ENCODE results near the gene CLUH. TPM values are rescaled to one million over a fixed set of nuclear protein-coding genes. Genes with fewer than 3 reads are reported as not detected.

The CLUH gene
- total RNA-seq, 1 experiment from 2014 or later = 11.4 TPM

DNA sequence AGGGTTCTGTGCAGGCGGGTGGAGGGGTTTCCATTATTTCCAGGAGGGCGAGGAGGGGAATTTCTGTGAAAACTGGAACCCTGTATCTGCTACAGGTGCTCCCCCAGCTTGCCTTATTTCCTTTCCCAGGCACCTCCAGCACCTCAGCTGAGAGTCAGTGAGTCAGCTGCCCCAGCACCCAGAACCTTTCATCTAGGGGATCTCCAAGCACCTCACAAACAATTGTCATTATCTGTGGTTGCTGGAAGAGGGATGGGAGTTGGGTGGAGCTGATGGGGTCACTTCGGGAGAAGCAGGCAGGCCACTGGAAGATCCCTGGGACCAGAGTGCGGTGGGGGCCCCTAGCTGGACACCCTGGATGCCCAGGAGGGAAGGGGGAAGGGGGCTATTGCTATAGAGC, 10.0 kb upstream of the CLUH start:
- no peak for DNase-seq (ENCODE audit: low spot score)

DNA sequence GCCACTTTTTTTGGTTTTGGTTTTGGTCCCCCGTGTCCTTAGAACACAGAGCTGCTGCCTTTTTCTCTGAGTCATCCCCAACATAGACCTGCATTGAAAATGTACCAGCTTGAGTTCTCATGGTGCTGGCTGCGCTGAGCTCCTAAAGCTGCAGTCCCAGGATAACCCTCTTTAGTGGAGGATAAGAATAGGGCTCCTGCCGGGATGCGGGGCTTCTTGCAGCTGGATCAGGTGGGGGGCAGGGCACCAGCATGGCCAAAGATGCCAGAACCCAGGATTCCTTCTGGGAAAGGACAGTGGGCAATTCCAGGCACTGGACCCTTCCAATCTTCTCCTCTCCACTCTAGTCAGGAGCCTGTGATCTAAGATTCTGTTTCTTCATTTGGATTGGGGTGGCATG, 8.3 kb upstream of the CLUH start:
- DNase-seq (ENCODE audit: low spot score) = no peak

DNA sequence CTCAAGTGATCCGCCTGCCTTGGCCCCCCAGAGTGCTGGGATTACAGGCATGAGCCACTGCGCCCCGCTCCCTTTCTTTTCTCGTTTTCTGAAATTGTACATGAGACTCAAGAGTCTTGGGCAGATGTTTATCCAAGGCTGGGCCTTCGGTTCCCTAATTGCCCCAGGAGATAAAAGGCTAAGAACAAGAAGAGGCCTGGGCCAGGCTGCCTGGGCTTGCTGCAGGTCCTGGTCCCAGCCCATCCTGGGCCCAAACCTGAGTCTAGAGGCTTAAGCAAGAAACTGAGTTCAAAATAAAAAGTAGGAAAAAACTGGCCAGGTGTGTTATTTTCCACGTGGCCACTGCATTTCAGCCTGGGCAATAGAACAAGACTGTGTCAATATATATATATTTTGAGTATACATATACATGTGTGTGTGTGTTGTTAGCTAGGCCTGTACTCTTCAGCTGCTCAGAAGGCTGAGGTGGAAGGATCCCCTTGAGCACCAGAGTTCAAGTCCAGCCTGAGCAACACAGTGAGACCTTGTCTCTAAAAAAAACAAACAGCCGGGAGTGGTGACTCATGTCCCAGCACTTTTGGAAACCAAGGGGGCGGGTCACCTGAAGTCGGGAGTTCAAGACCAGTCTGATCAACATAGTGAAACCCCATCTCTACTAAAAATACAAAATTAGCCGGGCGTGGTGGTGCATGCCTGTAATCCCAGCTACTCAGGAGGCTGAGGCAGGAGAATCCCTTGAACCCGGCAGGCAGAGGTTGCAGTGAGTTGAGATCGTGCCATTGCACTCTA, 6.8 kb upstream of the CLUH start:
- no peak for DNase-seq (ENCODE audit: low spot score)

DNA sequence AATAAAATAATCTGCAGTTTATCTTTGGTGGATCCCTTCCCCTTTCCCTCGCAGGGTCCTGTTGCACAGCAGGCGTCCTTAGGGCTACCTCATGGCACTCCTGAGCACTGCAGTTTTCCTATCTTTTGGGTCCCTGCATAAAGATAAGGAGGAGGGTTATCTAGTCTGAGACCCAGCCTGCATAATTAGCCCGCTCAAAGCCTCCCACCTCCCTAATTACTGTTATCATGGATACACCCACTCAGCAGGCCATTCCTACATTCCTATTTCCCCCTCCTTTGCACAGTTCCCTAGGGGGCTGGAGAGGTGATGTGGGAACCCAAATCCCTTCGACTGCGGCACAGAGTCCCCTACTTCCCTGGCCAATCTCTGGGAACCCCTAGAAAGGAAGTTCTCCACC, 5.1 kb upstream of the CLUH start:
- DNase-seq (ENCODE audit: low spot score) = no peak

DNA sequence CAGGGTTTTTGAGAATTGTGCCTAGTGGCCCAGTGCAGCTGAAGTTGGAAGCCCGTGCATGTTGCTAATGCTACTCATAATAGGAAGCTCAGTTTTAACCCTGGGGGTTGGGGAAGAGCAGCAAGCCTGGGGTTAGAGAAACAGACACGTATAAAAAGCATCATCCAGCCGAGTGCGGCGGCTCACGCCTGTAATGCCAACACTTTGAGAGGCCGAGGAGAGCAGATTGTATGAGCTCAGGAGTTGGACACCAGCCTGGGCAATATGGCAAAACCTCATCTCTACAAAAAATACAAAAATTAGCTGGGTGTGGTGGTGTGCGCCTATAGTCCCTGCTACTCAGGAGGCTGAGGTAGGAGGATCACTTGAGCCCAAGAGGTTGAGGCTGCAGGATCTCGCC, 2.3 kb upstream of the CLUH start:
- DNase-seq (ENCODE audit: low spot score) = no peak

DNA sequence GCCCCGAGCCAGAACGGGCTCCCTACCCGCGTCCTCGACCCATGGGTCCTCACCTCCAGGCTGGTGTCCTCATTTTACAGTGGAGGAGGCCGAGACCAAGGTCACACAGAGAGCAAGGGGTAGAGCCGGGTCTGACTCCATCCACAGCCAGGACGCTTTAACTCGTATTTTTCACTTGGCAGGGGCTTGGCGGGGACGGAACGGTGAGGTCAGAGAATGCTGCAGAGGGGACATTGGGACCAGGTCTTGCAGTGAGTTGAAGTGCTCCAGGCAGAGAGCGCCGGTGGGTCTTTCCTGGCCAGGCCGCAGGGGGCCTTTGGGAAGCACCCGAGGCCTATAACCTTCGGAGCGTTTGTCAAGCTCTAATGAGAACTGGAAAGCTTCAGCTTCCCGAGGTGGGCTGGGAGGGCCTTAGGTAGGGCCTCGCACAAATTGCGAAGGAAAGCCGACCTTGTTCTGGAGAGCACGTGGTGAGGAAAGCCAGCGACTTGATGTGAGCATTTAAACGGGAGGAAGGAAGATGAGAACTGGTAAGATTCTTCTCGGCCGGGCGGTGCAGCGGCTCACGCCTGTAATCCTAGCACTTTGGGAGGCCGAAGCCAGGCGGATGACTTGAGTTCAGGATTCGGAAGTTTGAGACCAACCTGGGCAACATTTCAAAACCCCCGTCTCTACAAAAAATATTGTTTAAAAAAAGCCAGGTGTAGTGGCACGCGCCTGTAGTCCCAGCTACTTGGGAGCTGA, 908 bp upstream of the CLUH start:
- no peak for DNase-seq (ENCODE audit: low spot score)

DNA sequence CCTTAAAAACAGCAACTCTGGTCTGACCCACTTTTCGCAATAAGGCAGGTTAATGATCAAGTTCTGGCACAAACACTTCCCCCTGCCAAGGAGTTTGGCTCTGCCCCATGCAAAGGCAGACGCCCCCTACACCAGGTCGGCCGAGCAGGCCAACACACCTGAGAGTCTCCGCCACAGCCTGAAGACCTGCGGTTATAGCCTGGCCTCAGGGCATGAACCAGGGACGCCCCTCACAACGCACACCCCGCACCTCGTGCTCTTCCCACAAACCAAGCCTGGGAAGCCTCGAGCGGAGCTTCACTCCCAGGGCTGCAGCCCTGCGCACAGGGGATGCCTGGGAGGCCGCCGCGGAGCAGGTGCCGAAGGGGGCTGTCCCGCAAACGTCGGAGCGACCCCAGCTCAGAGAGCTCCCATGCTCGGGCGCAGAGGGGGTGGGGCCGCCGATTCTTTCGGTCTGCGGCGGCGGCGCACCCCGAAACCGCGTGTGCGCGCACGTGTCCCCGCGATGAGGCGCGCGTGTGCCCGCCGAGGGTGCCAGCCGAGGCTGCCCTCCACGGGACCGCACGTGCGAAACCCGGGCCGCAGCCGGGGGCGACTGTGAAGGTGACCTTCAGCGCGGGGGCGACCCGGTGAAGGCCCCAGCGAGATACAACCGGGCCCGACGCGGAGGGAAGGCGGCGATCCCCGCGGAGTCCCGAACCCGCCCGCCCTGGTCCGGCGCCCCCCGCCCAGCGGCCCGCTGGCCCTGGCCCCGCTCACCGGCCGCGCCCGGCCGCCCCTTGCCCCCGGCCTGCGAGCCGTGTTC, 559 bp downstream of the CLUH start:
- DNase-seq (ENCODE audit: low spot score) = no peak

DNA sequence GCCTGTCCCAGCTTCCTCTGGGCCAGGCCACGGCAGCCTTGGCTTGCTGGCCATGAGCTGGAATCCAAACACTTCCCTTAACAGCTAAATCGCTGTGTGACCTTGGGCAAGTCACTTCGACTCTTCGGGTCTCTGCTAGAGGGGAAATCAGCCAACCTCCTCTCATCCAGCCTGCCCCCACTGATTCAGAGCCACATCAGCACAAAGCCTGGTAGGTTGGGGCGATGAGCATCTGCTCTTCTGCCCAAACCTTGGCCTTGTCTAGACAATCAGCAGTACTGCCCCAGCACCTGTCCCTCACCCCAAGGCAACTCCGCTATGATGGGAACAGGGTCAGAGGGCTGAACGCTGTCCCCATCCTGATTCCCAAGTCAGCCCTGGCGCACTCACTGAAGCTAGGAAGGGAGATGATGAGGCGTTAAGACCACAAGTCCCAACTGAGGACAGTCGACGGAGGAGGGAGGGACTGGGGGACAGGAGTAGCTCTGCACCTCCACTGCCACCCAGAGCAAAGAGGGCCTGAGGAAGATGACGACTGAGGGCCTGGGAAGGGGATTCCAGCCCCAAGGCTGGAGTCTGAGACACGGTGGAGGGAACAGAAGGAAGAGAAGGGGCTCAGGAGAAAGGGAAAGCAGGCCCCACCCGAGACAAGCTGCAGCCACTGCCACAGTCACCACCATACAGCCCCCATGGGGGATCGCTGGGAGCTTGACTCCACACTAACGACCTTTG, 1.3 kb downstream of the CLUH start:
- DNase-seq (ENCODE audit: low spot score) = no peak

DNA sequence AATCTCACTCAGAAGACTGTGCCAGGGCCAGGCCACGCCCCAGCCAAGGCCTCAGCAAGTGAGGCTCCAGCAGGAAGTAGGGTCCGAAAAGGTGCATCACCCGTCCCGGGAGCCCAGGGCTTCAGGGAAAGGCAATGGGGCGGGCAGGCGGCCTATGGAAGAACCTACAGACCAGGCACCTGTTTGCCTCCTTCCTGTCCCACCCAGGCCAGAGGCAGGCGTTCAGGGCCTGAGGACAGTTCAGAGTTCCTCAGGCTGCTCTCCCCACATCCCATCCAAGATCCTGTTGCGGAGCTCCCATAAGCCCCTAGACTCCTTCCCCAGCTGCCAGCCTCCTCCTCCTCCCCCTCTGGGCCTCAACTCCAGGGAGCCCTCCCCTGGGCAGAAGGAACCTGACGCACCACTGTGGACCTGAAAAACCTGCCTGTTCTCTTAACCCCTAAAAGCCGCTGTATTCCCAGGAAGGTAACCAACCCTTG, 2.3 kb downstream of the CLUH start:
- no peak for DNase-seq (ENCODE audit: low spot score)

DNA sequence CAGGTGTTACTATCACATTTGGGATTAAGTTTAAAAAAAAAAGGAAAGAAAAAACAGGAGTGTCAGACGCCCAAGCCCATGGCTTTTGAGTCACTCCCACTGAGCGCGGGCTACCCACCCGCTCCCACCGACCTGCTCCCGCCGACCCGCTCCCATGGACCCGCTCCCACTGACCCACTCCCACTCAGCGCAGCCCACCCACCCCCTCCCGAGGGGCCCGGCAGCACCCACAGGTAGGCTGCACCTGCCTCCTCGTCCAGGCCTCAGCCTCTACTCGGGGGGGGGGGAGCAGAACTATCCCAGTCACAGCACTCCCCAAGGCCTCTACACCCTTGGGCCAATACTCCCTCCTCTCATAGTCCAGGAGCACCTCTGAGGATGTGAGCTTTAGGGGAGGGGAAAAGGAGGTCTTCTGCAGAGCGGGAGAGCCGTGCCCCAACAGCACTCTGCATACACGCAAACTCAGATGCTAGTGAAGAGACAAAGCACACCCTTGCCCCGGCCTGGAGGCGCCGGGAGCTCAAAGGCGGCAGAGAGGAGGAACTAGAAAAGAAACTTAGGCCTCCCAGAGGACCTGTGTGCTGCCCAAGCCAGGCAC, 2.9 kb downstream of the CLUH start:
- DNase-seq (ENCODE audit: low spot score) = no peak

DNA sequence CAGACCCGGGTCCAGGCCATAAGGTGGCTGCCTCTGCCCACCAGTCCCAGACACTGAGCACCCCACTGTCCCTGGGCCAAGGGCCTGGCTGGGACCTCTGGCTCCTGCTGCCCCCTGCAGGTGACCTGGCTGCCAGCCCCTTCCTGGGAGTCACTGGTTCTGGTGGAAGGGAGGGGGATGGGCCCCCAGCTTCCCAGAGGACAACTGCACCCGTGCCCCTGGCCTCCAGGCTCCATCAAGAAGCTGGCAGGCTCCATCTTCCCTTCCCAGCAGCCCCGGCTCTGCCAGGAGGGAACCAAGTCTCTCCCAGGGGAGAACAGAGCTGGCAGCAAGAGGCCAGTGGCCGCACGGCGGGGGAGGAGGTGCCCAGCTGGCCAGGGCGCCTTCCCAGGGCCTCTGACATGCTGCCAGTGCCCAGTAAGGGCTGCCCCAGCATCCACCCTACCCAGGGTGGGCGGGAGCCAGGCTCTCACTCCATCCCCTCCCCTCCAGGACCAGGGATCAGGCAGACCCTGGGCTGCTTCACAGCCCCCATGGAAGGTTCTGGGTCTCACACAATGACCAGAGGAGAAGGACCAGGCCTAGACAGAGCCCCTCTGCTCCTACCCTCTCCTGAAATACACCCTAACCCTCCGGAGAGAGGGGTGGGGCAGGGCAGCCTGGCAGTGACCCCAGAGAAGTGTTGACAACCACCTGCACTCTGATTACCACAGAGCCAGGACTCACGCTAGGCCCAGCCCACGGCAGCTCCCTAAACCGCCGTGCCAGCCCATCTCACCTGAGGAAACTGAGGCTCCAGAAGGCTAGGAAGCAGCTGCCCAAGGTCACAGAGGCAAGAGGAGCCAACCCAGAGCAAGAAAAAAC, 3.6 kb downstream of the CLUH start:
- DNase-seq (ENCODE audit: low spot score) = no peak

DNA sequence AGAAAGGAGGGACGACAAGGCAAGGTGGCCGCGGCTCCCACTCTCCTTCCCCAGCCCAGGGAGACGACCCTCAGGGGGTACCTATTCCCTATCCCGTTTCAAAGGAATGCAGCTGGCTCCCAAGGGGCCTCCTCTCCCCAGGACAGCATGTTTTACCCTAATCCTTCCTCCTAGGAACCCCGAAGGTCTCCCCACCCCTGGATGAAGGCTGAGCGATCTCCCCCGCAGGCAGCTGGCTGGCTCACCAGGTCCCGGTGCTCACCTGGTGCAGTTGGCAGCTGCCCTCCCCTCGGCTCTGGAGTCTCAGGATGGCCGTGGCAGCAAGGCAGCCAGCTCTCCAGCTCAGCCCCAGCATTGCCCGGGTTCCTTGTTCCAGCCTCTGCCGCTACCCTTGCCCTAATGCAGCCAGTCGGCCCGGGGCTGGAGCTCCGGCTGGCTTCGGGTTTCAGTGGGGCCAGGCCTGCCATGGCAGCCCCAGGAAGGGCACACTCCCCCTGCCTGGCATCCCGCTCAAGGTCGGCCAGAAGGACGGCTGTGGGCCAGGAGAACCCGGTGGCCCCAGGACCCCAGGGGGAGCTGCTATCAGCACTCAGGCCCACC, 4.6 kb downstream of the CLUH start:
- no peak for DNase-seq (ENCODE audit: low spot score)

DNA sequence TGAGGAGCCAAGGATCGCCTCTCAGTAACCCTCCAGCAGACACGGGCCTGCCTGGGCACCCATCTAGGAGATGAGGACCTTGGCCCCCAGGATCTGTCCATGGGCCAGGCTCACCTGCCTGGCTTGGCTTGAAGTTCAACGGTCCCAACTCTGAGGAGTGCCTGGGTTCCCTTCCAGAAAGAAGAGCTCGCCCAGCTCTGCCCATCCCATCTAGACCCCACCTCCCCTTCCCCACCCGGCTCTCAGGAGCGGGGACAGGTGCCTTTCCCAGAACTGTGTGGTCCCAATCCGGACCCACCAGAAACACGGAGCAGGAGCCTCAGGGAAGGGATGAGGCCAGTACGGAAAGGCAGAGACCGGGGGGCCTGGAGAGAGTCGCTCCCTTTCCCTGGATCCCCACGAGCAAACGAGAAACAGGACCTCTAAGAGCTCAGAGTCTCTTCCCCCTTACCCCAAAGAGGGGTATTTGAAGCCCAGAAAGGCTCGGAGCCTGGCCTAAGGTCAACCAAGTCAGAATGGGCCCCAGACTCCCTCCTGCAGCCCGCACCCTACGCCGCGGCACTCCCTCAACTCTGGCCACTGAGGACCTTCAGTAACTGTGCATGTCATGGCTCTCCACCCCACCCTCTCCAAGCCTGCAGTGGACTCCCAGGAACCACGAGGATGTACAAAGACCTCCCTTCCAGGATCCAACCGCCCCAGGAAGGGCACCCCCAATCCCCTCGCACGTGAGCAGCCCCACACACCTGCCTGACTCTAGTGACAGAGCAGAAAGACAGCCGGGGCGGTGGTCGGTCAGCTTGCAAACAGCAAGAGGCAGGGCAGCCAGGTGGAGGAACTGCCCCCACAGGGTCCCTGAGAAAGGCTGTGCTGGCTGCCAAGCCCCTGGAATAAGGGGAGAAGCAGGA, 5.4 kb downstream of the CLUH start:
- no peak for DNase-seq (ENCODE audit: low spot score)

DNA sequence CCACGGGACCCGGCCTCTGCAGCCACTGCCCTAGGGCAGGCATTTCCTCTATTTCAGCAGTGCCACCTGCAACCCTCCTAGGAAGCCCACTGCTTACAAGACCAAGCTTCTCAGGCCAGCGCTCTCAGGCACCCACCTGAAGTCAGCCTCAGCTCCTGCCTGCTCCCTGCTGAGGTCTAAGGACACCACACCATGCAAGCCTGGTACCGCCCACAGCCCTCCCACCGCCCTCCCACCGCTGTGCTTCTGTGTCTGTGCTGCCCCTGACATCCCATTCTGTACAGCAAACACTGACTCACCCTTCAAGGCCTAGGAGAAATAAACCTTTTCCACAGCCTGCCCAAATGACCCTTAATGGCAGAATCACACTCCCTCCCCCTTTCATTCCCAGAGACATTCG, 6.3 kb downstream of the CLUH start:
- DNase-seq (ENCODE audit: low spot score) = no peak

DNA sequence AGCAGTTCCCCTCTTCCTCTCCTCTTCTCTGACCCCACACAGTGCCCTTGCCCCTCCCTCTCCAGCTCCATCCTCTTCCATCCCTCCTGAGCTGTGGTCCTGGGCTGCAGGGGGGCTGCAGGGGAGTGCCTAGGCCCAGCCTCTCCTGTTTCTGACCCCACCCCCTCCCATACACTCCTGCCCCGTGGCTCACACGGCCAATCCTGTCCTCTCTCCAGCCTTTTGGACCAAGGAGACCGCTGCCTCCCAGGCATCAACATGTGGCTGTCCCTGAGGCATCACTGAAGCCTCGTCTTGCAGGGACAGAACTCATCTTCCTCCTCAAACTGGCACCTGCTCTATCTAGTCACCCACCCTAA, 6.7 kb downstream of the CLUH start:
- no peak for DNase-seq (ENCODE audit: low spot score)

DNA sequence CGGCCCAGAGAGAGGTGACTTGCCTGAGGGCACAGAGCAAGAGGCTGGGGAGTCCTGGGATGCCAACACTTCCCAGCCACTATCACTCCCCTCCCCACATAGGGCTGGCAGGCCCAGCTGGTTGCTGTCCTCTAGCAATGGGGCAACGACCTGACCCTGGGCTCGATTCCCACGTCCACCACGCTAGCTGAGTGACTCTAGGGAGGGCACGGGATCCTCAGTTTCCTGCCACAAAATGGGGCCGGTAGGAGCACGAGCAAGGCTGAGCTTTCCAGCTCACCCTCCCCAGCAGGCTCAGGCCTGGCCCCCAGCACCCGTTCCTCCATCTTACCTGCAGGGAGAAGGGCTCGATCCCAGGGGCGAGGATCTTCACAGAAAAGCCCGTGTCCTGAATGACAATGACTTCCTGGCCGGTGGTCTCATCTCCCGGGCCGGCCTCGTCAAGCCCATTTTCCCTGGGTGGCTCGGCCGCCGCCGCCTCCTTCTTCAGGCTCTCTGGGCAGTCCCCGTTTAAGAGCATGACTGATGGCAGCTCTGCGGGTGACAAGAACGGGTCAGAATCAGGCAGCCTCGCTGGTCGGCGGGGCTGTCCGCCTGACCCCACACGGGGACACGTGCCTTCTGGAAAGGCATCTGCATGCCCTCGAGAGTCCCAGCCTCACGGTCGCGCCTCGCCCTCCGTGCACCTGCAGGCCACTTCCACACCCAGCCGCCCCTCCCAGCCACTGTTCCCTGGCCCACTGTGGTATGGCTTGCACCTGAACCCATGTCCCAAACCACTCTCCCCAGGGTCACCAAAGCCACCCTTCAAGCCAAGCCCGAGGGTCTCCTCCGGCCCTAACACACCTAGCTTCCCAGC, 7.3 kb downstream of the CLUH start:
- DNase-seq (ENCODE audit: low spot score) = no peak

DNA sequence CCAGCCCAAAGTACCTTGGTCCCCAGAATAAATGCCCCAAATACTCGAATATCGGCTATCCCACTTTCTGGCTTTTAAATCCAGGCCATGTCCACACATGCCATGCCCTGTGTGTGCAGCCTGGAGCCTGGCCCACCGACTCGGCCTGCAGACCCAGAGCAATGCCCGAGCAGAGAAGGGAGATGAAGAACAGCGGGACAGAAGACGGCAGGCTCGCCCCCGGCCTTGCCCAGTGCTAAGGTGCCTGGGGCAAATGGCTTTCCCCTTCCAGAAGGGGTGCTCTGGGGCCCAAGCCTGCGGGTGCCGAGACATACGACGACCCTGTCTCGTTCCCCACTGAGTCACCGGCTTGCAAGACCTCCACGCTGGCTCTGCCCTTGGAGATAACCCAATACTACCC, 8.0 kb downstream of the CLUH start:
- no peak for DNase-seq (ENCODE audit: low spot score)

DNA sequence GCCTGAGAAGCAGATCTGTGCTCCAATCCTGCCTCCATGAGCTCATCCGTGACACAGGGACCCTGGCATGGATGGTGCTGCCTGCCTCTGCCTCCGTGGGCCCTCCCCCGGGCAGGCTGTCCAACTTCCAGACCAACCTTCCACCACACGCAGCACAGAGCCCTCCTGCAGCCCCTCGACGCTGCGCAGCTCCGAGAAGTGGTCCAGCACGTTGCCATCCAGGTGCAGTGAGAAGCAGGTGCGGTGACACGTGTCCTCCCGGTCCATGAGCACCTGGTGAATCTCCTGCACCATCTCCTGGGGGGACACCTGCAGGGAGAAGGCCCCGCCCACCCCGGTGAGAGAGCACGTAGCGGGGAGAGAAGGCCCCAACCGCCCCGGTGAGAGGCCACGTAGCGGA, 8.4 kb downstream of the CLUH start:
- DNase-seq (ENCODE audit: low spot score) = no peak

Measured in H4 (cell line).